ENCODE results near the gene CNTF. TPM values are rescaled to one million over a fixed set of nuclear protein-coding genes. Genes with fewer than 3 reads are reported as not detected.

CNTF gene
- total and polyA plus RNA-seq, 12 donors: 0.16 to 3.0 (median 0.84) TPM

DNA sequence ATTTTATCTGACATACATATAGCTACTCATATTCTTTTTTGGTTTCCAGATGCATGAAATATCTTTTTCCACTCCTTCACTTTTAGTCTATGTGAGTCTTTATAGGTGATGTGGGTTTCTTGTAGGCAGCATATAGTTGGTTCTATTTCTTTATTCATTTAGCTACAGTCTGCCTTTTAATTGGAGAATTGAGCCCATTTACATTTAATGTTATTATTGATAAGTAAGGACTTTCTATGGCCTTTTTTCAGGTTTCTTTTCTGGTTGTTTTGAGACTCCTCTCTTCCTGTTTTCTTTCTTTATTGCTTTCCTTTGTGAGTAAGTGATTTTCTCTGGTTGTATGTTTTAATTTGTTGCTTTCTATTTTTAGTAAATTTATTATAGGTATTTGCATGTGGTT lies 27.2 kb downstream of the CNTF start:
- Histone ChIP-seq H3K36me3 (replicated peaks in 1 of 2) (no peaks in the 10 kb centered on the region), H3K4me3 (no peak overlapping the region), H3K27me3 (no peaks in the 10 kb centered on the region), H3K27ac (no peak overlapping the region), H3K4me1 (replicated peaks in 1 of 2) (no peaks in the 10 kb centered on the region), H3K9me3 (replicated peaks in 1 of 3) (no peaks in the 10 kb centered on the region)
- no peak for TF ChIP-seq POLR2A (IDR thresholded peaks at IDR 0.05)
- TF ChIP-seq, protein P1, sequence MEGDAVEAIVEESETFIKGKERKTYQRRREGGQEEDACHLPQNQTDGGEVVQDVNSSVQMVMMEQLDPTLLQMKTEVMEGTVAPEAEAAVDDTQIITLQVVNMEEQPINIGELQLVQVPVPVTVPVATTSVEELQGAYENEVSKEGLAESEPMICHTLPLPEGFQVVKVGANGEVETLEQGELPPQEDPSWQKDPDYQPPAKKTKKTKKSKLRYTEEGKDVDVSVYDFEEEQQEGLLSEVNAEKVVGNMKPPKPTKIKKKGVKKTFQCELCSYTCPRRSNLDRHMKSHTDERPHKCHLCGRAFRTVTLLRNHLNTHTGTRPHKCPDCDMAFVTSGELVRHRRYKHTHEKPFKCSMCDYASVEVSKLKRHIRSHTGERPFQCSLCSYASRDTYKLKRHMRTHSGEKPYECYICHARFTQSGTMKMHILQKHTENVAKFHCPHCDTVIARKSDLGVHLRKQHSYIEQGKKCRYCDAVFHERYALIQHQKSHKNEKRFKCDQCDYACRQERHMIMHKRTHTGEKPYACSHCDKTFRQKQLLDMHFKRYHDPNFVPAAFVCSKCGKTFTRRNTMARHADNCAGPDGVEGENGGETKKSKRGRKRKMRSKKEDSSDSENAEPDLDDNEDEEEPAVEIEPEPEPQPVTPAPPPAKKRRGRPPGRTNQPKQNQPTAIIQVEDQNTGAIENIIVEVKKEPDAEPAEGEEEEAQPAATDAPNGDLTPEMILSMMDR (IDR thresholded peaks at IDR 0.05): no peak
- intact Hi-C loops (cut with DNase I): loop anchor here in 1 of 2 donors (10.0 kb wide), 1 partner anchor 485 kb away; no protein-coding TSS in a partner anchor
- no peak for DNase-seq

DNA sequence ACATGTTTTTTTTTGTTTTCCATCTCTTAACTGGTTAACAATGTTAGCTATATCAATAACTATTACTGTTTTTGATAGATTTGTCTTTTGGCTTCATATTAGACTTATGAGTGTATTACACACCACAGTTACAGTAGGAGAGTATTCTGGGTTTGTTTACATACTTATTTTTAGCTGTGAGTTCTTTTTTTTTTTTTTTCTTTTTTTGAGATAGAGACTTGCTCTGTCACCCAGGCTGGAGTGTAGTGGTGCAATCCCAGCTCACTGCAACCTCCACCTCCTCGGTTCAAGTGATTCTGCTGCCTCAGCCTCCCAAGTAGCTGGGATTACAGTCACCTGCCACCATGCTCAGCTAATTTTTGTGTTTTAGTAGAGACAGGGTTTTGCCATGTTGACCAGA lies 28.0 kb downstream of the CNTF start:
- intact Hi-C loops (cut with DNase I): loop anchor here in 1 of 2 donors (10.0 kb wide), 1 partner anchor 484 kb away; no protein-coding TSS in a partner anchor
- no peaks in the 10 kb centered on the region for H3K9me3 ChIP-seq (replicated peaks in 1 of 3)
- TF ChIP-seq, protein P1 (IDR thresholded peaks at IDR 0.05): no peak
- no peak for TF ChIP-seq POLR2A (IDR thresholded peaks at IDR 0.05)
- no peak overlapping the region for H3K4me3 ChIP-seq
- H3K36me3 ChIP-seq (replicated peaks in 1 of 2): no peaks in the 10 kb centered on the region
- no peak overlapping the region for H3K27ac ChIP-seq
- H3K4me1 ChIP-seq (replicated peaks in 1 of 2): no peaks in the 10 kb centered on the region
- H3K27me3 ChIP-seq: no peaks in the 10 kb centered on the region
- DNase-seq: peak in 1 of 7 donors; percentile 36
- 38 to 90% (median 43%) methylated on average over 1 of the region's 1 CpG for WGBS, 4 donors

DNA sequence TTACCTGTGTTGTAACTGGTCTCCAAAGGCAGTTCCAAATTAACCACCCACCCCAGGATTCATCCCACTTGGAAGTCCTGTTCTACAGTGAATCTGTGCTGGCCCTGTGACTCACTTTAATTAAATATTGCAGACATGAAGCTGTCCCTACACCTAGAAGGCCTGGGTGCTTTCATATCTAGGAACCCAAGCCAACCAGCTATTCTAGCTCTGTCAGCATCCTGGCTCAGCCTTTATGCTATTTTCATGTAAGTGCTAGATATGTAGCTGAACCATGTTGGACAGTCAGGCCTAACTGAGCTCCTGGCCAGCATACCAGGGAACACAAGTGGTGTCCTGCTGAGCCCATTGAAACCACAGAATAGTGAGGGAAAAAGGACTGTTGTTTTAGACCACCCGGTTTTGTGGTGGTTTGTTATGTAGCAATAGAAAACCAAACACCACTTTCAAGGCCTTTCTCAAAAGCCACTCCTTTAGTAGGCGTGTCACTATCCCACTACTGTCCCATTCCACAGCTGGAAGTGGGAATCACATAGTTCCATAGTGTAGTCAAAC lies 30.3 kb downstream of the CNTF start:
- H3K4me1 ChIP-seq (replicated peaks in 1 of 2): no peaks in the 10 kb centered on the region
- WGBS, 4 donors: 59 to 76% (median 70%) methylated on average over 2 of the region's 2 CpGs

DNA sequence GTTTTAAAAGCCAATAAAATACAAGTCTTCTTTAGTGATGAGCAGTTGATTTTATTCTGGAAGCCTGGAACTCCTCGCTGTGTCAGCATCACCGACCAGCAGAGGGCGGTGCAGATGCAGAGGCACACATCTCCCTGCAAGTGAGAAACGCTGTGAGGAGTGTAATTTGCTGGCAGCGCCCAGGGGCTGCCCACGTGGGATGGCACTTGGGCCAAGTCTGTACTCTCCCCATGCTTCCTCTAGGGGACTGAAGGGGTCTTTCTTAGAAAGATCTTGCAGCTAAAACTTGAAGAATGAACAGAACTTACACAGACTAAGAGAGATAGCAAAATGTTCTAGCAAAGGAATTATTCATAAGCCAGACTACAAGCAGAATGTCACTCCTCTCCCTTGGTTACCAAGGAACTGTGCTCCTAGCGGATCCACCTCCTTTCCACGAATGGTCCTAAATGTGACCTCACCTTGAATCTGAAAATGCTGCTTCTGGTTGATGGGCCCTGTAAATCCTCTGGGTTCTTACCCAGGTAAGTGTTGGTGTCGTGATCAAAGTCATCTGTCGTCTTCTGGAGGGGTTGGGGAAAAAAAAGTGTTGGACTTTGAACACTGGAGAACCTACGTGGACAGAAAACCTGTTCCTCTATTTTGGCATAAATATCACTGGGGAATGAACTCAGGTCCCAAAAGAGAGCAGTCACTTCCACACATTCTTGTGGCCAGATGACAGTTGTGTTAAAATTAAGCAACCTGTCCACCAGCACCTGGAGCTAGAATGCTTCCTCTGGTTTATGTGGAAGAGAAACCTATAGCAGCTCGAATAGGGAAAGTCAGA lies 31.8 kb downstream of the CNTF start:
- Histone ChIP-seq H3K4me1 (replicated peaks in 1 of 2) (no peaks in the 10 kb centered on the region), H3K4me3 (no peak overlapping the region), H3K27ac (no peak overlapping the region), H3K9me3 (replicated peaks in 1 of 3) (no peaks in the 10 kb centered on the region), H3K36me3 (replicated peaks in 1 of 2) (no peaks in the 10 kb centered on the region), H3K27me3 (no peaks in the 10 kb centered on the region)
- WGBS, 4 donors: 26 to 35% (median 29%) methylated on average over 10 to 12 of the region's 12 CpGs
- TF ChIP-seq, protein P1 (IDR thresholded peaks at IDR 0.05): peak; percentile 78 to 93 (median 84)
- TF ChIP-seq POLR2A (IDR thresholded peaks at IDR 0.05): no peak
- DNase-seq: peak; percentile 75 to 92 (median 89)
- intact Hi-C loops (cut with DNase I): loop anchor here in 1 of 2 donors (10.0 kb wide), 1 partner anchor 481 kb away; no protein-coding TSS in a partner anchor

More for the DNA sequence above, 30.3 kb downstream of the CNTF start:
- H3K9me3 ChIP-seq (replicated peaks in 1 of 3): no peaks in the 10 kb centered on the region
- H3K4me3 ChIP-seq: no peak overlapping the region
- no peaks in the 10 kb centered on the region for H3K36me3 ChIP-seq (replicated peaks in 1 of 2)
- DNase-seq: no peak
- H3K27ac ChIP-seq: no peak overlapping the region
- no peak for TF ChIP-seq POLR2A (IDR thresholded peaks at IDR 0.05)
- TF ChIP-seq, protein P1 (IDR thresholded peaks at IDR 0.05): no peak
- intact Hi-C loops (cut with DNase I): loop anchor here in 1 of 2 donors (10.0 kb wide), 1 partner anchor 482 kb away; no protein-coding TSS in a partner anchor
- H3K27me3 ChIP-seq: no peaks in the 10 kb centered on the region
